NCI-H1930 (cell line): Measurements from ENCODE around the gene LMCD1.

Source experiments
- DNase-seq, 2 experiments: peaks; one replicate each; lab custom pipeline; 2025; lab: John Stamatoyannopoulos, UW

LMCD1 gene

GRCh38 chr3:8536096-8537056 is 34.8 kb downstream of the LMCD1 start:
- DNase-seq = no peak

- DNase-seq = no peak
These were observed 35.8 kb downstream of the LMCD1 start for GRCh38 chr3:8537440-8537839.

GRCh38 chr3:8538223-8538622 is 36.6 kb downstream of the LMCD1 start:
- no peak for DNase-seq

DNA sequence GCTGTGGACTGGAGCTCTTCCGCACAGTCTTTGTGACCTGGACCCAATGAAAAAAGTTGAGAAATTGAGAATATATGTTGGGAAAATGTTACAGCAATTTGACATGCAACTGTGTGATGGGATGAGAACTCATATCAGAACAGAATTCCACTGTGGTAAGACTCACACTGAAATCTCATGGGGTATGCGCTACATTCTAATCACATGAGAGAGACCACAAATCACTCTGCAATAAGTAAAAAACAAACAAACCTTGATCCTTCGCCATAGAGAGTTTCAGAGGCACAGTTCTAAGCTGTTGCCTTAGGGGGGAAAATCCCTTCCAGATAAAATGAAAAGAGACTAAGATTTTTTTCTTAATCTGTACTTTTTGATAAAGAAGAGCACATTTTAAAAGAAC is 37.3 kb downstream of the LMCD1 start:
- no peak for DNase-seq

DNA sequence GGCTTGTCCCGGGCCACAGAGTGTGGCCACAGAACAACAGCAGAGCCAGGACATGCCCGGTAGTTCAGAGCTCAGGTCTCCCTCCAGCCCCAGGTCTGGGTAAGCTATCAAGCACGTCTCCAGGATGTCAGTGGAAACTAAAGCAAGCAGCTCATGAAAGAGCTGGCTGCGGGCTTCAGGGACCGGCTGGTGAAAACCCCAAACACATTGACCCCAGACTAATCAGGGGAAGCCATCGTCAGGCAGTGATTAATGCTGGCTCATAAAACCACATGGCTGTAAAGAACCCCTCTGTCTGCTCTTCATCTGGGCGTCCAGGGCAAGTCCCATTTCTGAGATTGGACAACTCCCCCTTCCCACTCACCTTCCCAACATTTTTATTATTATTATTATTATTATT is 37.8 kb downstream of the LMCD1 start:
- no peak for DNase-seq

- DNase-seq = no peak
These were observed 38.8 kb downstream of the LMCD1 start for GRCh38 chr3:8540456-8540855.

DNA sequence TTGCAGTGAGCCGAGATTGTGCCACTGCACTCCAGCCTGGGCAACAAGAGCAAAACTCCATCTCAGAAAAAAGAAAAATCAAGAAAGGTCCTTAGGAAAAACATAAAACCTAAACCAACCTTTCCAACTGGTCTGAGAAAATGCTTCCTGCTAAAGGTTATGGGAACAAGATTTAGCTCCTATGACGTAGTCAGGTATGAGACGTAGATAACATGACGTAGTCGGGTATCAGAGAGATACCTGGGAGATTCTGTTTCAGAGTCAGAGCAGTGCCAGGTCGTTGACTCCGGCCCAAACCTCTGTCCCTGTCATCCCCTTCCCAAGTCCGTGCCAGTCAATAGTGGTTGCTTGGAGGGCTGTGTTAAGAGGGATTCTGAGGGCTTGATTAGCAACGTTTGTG is 39.9 kb downstream of the LMCD1 start:
- DNase-seq = no peak

DNA sequence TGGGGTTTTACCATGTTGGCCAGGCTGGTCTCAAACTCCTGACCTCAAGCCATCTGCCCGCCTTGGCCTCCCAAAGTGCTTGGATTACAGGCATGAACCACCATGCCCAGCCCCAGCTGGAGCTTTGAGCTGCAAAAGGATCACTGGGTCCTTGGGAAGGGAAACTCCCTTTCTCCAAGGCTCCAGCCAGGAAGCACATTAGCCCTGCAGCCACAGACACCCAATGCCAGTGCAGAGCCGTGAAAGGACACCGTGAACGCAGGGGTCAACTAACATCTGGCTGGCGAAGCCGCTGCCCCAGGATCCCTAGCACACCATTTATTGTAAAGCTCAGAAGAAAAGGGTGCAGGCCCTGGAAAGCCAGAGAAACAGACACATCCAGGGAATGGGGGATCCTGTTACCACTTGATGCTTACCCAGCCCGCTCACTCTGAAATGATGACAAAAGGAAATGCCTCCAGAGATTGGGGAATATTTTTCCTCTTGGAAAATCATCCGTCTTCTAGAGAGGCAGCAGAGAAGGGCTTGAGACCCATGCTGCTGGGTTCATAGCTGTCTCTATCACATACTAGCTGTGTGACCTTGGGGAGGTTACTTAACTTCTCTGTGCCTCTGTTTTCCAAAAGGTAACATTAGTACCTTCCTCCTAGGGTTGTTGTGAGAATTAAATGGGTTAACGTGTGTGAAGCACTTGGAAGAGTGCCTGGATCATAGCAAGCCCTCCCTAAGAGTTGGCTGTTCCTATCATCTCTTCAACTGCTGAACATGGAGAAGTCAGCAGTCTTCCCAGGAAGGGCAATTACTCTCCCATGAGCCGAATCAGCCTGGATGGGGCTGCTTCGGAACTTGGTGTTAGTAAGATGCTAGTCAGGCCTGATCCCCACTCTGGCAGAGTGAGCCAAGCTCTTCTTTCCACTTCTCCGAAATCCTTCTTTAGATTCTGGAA is 40.8 kb downstream of the LMCD1 start:
- DNase-seq = no peak

GRCh38 chr3:8546609-8547008 is 45.0 kb downstream of the LMCD1 start:
- no peak for DNase-seq

GRCh38 chr3:8548502-8549275 is 47.1 kb downstream of the LMCD1 start:
- no peak for DNase-seq

GRCh38 chr3:8549354-8549753 is 47.7 kb downstream of the LMCD1 start:
- DNase-seq = no peak

- DNase-seq = no peak
These were observed 49.0 kb downstream of the LMCD1 start for GRCh38 chr3:8550611-8551010.

- no peak for DNase-seq
These were observed 50.7 kb downstream of the LMCD1 start for GRCh38 chr3:8552223-8552762.

GRCh38 chr3:8553405-8553804 is 51.8 kb downstream of the LMCD1 start:
- no peak for DNase-seq

- no peak for DNase-seq
These were observed 53.1 kb downstream of the LMCD1 start for GRCh38 chr3:8554696-8555095.

DNA sequence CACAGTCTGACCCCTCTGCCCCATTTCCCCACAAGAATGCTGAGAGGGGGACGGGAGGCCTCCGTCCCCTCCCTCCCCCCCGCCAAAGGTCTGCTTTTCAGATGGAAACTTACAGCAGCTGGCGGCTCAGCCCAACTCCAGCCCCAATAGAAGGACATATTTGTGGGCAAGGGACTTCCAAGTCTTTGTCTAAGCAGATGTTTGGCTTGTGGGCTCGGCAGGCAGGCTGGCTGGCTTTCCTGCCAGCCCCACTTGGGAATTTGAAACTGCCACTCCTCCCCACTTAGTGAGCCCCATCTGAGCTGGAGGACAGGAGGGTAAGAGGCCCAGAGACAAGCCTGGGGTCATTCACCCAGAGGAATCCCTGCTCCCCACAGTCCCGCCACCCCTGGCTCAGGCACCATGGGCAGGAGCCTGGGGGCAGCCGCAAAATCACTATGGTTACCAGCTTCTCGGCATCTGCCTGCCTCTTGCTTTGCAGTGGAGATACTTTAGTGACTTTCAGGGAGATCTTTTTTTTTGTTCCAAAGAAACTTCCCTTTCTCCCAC is 53.6 kb downstream of the LMCD1 start:
- DNase-seq = no peak

DNA sequence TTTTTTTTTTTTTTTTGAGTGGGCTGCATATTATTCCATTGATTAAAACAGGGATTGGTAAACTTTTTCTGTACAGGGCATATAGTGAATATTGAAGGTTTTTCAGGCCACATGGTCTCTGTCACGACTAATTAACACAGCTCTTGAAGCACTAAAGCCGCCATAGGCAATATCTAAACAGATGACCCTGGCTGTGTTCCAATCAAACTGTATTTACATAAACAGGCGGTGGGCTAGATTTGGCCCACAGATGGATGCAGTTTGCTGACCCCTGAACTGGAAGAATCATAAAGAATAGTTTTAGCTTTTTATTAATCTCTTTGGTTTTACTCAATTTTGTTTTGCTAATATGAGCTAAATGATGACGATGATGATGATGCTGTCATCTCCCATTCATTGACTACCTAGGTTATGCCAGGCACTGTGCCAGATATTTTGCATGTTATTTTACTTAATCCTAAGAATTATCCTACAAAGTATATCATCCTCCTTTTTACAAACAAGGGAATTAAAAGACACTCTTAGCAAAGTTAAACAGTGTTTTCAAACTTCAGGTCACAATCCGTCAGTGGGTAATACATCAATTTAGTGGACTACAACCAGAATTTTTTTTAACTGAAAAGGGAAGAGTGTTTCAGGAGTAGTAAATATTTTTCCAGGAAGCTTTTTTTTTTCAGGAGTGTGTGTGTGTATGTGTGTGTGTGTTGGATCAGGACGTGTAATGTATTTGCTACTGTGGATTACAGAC is 54.3 kb downstream of the LMCD1 start:
- no peak for DNase-seq

- no peak for DNase-seq
These were observed 54.8 kb downstream of the LMCD1 start for GRCh38 chr3:8556473-8556869.

DNA sequence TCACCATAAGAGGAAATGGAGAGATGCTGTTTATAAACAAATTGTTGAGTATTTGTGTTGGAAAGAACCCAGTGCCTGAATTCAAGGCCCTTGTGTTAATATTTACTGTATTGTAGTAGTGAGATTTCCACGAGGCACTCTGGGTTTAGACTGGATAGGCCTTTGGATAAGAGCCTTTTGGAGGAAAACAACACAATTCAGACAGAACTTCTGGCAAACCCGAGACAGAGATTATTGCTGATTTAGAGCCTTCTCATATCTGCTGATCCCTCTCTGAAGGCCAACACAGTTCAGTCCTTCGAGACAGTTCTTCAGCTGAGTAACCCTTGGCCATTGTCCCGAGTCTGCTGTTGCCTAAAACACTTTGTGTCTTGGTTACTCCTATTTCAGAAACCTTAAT is 55.7 kb downstream of the LMCD1 start:
- DNase-seq = no peak

DNA sequence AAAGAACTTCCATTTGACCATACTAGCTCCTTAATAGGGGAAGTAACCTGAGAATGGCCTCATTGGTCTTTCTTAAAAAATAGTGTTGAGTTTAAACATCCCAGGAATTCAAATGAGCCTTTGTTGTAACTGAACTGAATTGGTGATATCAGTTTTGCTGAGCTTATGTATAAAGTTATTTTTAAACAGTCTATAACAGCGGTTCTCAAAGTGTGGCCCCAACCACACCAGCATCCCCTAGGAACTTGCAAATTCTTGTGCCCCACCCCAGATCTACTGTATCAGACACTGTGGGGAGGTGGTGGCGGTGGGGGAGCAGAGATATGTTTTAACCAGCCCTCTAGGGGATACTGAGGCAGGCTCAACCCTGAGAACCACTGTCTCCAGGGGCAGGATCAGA is 57.0 kb downstream of the LMCD1 start:
- DNase-seq = no peak

DNA sequence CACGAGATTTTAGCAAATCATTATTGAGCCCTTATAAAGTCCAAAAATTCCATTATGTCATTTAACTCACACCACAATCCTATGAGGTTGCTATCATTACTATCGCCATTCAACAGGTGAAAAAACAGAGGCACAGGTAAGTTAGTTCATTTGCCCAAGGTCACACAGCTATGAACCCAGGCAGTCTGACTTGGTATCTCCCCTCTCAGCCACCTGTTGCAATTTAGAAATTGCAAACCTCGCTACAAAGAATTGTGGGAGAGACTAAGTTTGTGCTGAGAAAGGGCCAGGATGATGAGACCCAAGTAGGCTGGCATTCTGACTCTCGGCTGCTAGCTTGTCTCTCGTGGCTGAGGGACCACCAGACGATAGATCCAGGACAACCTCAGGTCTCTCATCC is 57.7 kb downstream of the LMCD1 start:
- no peak for DNase-seq
